HG02852 (cell line): ENCODE results near the gene CDKN2B-AS1.

Experiments
- ATAC-seq: cut with Tn5 transposase; IDR thresholded peaks from one replicate; pipeline ENCODE4 v1.9.1; 2021; ENCODE audit warnings: mild to moderate bottlenecking, moderate library complexity; ENCODE audit not compliant: unreplicated experiment

CDKN2B-AS1 gene

DNA sequence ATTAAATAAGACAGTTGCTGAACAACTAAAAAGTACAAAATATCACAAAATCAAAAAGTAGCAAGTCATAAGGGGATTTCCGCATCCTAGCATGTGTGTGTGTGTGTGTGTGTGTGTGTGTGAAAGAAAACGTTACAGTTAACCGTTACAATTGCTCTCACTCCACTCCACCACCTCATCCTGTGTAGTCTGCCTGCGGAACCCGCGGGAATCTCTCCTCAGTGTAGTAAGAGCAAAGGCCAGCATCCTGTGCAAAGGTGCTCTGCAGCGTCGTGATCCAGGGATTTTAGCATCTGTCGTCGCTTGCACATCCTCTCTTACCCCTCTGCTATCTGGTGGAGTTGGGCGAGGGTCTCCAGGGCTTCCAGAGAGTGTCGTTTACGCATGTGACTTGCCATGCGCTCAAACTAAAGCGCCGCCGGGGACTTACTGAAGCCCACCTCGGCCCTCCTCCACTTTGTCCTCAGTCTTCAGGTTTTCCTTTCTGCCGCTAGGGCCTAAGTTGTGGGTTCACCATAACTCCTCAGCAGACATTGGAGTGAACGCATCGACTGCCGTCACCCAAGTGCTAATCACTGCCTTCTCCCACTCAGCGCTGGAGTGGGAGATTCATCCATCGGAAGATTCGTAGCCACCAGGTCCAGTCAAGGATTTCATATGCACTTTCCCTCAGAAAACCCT is 10.6 kb downstream of the CDKN2B-AS1 start:
- no peak for ATAC-seq

DNA sequence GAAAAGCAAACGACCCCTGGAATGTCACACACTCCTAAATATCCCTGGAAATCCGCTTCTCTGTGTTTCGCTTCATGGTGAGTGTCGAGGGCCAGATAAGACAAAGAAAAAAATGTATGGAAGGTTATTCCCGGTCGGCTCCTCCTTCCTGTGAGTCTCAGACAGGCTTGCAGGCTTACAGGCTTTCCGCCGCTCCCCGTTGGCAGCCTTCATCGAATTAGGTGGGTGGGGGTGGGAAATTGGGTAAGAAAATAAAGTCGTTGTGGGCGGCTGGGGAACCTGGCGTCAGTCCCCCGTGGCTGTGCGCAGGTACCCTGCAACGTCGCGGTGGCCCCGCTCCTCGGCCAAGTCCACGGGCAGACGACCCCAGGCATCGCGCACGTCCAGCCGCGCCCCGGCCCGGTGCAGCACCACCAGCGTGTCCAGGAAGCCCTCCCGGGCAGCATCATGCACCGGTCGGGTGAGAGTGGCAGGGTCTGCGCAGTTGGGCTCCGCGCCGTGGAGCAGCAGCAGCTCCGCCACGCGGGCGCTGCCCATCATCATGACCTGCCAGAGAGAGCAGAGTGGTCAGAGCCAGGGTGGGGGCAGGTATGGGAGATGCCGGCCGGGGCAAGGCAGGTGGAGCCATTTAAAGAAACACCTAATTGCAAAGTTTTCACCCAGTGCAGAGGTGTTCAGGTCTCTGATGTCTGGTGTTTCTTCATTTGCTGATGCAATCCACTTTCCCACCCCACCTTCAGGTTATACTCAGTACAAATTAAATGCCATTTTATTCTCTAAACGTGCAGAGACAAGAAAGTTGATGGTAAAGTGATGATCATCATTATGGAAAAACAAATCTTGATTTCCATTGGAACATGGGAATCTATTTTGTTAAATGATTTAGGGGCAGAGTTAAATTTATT is 11.4 kb downstream of the CDKN2B-AS1 start:
- no peak for ATAC-seq

DNA sequence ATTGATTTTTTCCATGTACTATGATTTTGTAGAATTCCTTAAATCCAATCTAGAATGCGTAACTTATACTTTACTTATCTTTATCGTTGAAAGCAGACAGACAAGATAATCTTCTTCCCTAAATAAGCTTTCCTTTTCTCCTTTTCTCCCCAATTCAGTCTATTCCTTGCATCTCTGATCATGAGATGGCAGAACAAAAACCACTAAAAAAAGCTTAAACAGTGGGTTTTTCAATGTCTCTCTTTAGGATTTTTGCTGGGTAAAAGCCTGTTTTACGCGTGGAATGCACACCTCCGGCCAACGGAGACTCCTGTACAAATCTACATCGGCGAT is 13.8 kb downstream of the CDKN2B-AS1 start:
- no peak for ATAC-seq

DNA sequence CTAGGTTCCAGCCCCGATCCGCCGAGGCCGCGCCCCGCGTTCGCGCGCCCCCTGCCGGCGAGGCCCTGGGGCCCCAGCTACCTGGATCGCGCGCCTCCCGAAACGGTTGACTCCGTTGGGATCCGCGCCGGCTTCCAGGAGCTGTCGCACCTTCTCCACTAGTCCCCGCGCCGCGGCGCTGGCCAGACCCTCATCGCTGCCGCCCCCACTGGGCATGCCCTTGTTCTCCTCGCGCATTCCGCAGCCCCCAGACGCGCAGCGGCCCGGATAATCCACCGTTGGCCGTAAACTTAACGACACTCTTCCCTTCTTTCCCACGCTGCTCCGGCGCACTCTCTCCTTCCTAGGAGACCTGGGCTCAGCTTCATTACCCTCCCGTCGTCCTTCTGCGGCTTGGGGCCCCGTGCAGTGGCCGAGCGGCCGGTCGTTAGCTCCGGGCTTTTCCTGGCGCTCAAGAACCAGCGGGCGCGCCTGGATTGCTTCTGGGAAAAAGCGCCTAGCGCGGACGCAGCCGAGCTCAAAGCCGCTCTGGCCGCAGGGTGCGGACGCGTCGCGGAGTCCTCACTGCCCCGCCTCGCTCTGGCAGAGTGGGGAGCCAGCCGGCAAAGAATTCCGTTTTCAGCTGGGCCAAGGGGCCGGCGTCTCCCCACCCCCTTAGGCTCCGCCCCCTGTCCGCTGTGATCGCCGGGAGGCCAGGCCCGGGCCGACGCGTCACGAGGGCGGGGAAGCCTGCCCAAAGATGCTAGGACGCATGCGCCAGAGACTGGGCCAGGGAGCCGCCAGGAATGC is 14.3 kb downstream of the CDKN2B-AS1 start, which contains the start of gene CDKN2B:
TSS of gene CDKN2B (minus strand) at position 589 of the 789 bp plus-strand sequence. CDS start at position 237, 352 bp downstream.
- ATAC-seq, result peak; percentile 91

DNA sequence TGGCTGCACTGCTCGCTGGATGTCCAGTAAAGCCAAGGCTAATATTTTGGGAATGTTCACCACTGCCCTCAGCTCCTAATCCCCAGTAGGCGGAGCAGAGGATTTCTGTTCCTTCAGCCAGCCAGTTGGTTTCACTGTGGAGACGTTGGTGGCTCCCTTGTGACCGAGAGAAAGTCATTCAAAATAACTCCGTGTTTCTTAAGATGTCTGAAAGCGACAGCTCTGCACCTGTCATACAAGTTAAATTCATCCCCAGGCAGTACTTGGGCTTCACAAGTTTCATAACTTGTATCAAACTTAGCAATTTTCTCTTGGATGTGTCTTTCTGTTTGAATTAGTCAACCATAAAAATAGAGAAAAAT is 14.9 kb downstream of the CDKN2B-AS1 start:
- ATAC-seq, result peak; percentile 42

DNA sequence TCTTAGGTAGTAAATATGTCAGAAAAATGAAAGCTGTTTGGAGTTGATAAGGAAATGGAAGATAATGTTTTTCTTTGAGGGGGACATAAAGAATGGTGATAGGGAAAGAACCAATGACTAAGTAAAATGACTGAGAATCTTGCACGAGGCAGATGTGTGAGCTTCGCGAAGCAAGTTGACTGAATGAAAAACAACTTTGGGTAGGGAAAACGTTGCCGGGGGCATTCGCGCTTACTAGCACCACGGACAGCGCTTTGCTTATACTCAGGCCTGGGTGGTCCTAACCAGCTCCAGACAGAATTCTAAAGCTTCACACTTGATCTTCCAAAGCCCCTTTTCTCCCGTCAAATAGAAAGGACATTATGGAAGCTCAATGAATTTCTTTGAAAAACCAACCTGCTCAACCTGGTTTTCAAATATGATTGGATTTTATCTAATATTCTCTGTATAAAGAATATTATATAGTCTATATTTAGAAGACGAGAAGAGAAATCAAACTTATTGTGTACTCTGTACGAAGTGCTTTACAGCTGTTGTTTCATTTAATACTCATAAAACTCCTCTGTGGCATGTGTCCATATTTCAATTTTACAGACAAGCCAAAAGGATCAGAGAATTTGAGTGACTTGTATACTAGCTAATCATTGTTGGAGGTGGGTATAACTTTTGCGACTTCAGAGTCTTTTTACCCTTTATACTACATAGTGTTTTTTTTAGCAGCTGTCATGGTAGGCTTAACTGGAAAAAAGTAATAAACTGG is 16.5 kb downstream of the CDKN2B-AS1 start:
- ATAC-seq, result no peak

DNA sequence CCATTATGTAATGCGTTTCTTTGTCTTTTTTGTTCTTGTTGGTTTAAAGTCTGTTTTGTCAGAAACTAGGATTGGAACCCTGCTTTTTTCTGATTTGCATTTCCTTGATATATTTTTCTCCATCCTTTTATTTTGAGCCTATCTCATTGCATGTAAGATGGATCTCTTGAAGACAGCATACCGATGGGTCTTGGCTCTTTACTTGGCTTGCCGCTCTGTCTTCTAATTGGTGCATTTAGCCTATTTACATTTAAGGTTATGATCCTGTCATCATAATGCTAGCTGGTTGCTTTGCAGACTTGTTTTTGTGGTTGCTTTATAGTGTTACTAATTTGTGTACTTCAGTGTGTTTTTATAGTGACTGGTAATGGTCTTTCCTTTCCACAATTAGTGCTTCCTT is 27.8 kb downstream of the CDKN2B-AS1 start:
- no peak for ATAC-seq

DNA sequence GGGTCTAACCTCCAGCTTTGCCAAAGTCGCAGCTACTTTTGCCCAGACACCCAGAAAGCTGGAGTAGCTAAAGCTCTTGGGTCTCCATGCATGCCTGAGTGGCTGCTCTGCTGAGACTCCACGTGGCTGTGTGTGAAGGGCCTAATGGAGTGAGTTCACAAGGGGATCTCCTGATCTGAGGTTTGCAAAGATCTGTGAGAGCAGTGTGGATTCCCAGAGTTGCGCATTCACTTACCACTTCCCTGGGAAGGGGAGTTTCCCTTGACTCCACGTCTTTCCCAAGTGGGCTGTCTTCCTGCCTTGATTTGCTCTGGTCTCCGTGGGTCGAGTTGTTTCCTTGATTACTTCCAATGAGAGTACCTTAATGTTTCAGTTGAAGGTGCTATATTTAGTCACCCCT is 32.1 kb downstream of the CDKN2B-AS1 start:
- no peak for ATAC-seq

DNA sequence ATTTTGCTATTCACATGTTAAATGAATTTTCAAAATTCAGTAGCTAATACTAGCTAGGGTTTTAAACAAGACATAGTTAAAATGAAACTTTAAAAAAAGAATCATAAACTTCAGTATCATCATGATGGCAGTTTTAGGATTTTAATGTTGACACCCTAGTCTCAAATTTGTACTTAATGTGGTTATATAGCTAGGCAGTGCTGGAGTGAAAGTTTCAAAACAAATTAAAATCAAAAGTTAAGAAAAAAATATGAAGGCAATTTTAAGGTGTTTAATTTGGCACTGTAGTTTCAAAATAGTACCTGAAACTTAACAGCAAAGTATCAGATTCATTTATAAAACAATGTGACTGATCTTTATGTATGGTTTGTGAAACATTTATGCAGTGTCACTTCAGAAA is 33.8 kb downstream of the CDKN2B-AS1 start:
- no peak for ATAC-seq

DNA sequence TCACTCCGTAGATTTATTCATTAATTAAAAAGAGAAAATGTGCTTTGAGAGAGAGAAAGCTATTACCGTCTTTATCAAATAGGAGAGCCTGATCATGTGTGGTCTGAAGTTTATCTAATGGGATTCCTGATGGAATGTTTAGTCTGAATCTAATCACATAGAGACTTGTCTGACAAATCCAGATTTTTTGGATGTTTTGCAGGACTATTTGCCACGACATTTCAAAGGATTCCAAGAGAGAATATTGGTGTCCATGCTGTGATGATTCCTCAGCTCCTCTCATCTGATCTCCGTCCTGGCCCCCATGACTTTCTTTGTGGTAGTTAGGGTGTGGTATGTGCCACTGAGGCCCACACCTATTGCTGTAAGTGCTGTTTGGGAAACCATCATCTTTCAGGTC is 34.6 kb downstream of the CDKN2B-AS1 start:
- ATAC-seq, result no peak

DNA sequence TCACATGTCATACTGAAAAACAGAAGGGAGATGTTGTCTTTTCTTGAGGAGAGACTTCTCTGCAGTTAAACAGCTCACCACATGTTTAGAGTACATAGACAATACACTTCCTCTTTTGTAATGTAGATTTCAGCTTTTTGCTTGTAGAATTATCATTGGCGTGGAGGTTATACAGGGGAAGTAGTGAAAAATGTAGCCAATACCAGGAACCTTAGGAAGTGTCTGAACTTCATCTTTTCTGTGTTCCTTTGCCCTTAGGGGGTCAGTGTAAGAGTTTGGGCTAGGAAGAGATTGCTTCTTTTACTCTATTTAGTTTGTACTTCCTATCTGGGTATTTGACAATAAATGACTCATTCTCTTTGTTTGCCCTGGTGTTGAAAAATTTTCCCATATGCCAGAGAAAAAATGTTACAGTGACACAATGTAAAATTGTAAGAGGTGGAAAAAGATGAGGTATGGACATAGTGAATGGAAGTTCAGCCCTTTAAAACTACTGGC is 35.6 kb downstream of the CDKN2B-AS1 start:
- peak; percentile 80 for ATAC-seq

DNA sequence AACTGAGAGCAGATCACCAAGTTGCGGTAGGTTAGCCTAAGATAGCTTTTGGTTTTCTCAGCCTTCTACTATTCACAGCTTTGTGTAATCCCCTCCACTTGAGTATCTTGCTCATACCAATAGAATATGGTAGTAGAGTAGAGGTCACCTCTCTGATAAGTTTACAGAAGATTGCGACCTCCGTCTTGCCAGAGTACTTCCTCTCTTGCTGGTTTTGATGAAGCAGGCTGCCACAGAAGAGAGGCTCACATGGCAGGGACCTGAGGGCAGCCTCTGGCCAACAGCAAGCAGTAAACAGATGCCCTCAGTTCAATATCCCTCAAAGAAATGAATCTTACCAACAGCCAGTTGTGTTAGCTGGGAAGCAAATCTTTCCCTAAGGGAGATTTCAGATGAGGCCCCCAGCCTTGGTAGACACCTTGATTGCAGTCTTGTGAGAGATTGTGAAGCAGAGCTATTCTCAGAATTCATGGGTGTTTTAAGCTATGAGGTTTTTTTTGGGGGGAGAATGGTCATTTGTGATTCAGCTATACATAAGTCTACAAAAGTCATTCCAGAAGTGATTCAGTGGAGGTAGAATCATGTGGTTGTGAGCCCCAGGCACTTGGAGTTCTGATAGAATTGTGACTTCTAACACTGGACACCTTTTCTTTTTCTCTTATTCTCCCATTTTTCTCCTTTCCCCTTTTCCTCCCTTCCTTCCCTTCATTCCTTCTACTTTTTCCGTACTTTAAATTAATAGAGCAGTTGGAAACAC is 37.2 kb downstream of the CDKN2B-AS1 start:
- ATAC-seq, result no peak

DNA sequence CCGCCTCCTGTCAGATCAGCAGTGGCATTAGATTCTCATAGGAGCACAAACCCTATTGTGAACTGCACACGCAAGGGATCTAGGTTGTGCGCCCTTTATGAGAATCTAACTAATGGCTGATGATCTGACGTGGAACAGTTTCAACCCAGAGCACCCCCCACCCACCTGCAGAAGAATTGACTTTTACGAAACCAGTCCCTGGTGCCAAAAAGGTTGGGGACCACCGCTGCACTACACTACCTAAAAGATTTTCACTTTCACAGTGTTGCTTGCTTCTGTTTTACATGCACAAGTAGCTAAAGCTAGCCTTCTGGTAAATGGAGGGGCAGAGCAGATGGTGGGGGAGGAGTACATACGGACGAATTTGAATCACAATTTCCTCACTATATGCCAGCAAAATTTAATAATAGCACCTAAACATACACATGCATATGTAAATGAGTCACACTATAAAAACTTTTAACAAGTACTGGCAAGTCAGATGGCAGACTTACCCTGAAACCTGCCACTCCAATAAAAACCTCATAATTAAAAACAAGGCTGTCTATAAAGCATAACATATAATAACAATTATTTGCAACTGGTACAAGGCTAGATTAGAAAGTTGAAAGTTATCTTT is 38.5 kb downstream of the CDKN2B-AS1 start:
- ATAC-seq, result no peak

DNA sequence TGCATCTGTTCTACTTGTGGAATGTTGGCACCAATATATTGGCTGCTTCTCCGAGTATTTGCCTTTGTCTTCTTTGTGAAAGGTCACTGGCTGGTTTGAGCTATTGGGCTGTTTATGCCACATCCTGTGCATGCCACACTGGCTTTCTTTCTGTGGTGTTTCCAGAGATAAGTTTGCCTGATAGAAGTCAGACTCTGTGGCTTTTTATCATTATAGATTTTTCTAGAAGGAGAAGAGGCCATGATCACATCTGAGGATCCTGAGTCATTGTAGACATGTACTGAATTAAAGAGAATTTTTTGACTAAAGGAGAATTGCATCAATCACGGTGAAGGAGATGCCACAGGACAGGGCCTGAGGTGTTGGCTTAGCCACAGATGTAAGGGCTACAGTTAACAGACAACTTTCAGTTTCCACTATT is 41.0 kb downstream of the CDKN2B-AS1 start:
- ATAC-seq, result no peak

DNA sequence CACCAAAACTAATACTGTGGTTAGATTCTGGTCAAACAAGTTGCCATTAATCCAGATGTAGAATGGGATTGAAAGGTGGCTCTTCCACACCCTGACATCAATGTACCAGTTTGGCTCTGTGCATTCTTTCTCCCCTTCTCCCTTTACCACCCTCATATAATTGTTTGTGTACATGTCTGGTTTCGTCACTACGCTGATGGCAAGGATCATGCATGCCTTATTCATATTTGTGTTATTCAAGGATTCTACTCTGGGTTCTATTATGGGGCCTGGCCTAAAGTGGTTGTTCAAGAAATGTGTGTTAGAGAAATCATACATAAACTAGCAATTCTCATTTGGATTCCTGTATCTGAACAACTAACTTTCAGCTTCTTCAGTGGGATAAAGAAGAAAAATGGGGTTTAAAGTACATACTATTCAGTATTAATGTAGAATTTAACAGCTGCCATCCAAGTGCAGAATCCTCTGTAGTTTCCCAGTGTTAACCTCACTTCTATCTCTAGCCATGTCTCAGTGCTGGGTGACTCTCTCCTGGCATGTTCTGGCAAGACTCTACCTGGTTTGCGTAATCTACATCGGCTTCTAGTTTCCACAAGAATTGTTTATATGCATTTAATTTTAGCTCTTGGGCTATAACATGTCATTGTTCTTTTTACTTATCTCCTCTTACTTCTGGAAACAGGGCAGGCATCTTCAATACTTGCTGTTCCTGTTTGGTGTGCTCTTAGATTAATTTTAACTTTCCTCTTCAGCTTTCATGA is 42.5 kb downstream of the CDKN2B-AS1 start:
- ATAC-seq, result no peak

DNA sequence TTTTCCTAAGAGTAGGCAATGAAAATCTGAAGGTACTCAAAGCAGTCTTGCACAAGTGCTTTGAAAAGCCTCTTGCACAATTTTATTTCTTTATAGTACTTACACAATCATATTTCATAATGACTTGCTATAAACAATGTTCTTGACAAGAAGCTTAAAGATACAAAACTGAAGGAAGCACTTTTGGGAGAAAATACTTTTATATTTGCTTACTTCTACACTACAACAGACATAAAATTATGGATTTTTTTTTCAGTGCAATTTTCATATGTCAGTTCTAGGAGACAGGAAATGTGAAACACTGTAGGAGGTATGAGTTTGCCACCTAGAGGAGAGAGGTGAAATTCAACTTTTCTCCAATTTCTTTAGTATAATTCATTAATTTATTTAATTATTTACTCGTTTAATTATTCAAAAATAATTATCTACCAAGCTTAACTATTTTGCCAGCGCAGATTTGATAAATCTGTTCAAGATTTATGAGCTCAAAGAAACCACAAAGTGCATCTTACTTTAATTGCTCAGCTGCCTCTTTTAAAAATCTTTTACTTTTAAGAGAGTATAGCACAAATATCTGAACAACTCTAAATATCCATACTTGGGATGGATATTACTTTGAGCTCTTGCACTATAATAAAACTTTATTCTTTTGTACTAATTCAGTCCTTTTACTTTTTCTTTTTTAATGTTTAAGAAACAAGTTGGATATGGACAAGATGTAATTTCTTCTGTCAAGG is 43.5 kb downstream of the CDKN2B-AS1 start:
- peak; percentile 46 for ATAC-seq

DNA sequence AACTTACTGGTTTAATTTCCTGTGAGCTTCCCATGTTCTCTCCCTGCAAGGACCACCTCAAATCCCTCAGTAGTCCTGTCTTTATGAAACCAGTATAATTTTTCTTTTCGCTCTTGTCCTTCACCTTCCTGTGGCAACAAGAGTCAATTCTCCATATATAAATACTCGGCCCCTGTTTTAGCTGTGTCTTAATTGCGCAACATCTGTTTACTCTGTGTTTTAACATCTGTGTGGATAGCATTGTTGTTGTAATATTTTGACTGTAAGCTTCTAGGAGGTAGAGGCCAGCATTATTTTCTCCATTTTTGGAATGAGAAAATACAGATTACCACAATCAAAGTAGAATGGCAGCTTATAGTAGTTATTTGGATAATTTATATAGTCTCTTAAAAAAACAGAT is 44.7 kb downstream of the CDKN2B-AS1 start:
- no peak for ATAC-seq

DNA sequence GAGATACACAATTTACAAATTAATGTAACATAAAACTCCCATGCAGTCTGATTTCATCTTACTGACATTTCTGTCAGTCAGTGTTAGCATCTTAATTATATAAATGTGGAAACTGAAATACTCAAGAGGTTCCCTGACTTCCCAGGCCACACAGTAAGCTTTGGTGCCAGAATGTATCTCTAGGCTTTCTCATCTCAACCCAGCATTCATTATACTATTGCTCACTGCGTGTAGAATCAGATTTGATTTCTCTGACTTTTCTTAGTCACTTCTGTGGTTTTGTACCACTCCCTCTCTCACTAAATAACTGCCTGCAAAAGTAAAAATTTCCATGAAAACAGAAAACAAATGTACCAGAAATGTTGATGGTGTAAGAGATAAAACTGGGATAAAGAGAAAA is 46.2 kb downstream of the CDKN2B-AS1 start:
- ATAC-seq, result no peak
